HG02973 (cell line): ENCODE results near the gene R3HDML.
"Not testable (repeated sequence)": the region's sequence is repeated elsewhere in the genome, so short reads cannot be mapped to it uniquely, and the experiment has no call there.

ENCODE experiments used
- ATAC-seq: cut with Tn5 transposase; IDR thresholded peaks from one replicate; pipeline ENCODE4 v1.9.1; 2021; ENCODE audit warnings: moderate library complexity; ENCODE audit not compliant: unreplicated experiment

The R3HDML gene

GRCh38 chr20:44327748-44328147 lies 9.1 kb upstream of the R3HDML start:
- not testable (repeated sequence) for ATAC-seq

- no peak for ATAC-seq
Measured at GRCh38 chr20:44328428-44328827, 8.4 kb upstream of the R3HDML start.

GRCh38 chr20:44331201-44331600 lies 5.6 kb upstream of the R3HDML start:
- no peak for ATAC-seq

GRCh38 chr20:44334306-44334705 lies 2.5 kb upstream of the R3HDML start:
- ATAC-seq = no peak

- no peak for ATAC-seq
Measured at GRCh38 chr20:44334709-44335108, 2.1 kb upstream of the R3HDML start.

- ATAC-seq = no peak
Measured at GRCh38 chr20:44335675-44336074, 1.2 kb upstream of the R3HDML start.

- no peak for ATAC-seq
Measured at GRCh38 chr20:44336086-44336485, 757 bp upstream of the R3HDML start.

- no peak for ATAC-seq
Measured at GRCh38 chr20:44342248-44342647, 5.4 kb downstream of the R3HDML start.

- ATAC-seq = no peak
Measured at GRCh38 chr20:44343162-44343675, 6.4 kb downstream of the R3HDML start.

- ATAC-seq = no peak
Measured at GRCh38 chr20:44344723-44345122, 7.9 kb downstream of the R3HDML start.

- no peak for ATAC-seq
Measured at GRCh38 chr20:44345147-44345546, 8.3 kb downstream of the R3HDML start.

GRCh38 chr20:44345941-44346340 lies 9.1 kb downstream of the R3HDML start:
- ATAC-seq = not testable (repeated sequence)

GRCh38 chr20:44348168-44348659 lies 11.4 kb downstream of the R3HDML start:
- ATAC-seq = no peak

GRCh38 chr20:44349349-44349748 lies 12.5 kb downstream of the R3HDML start:
- ATAC-seq = no peak

GRCh38 chr20:44350567-44350966 lies 13.7 kb downstream of the R3HDML start:
- no peak for ATAC-seq

GRCh38 chr20:44354979-44355497 lies 18.2 kb downstream of the R3HDML start:
- no peak for ATAC-seq

- no peak for ATAC-seq
Measured at GRCh38 chr20:44355498-44356352, 18.9 kb downstream of the R3HDML start, which contains the start of gene HNF4A. Gene HNF4A, plus strand, starts transcription at chr20:44355699. Its CDS starts 106 bp downstream, at chr20:44355805.

- no peak for ATAC-seq
Measured at GRCh38 chr20:44356353-44356723, 19.5 kb downstream of the R3HDML start.

- ATAC-seq = no peak
Measured at GRCh38 chr20:44357020-44357419, 20.2 kb downstream of the R3HDML start.

GRCh38 chr20:44357555-44358125 lies 20.8 kb downstream of the R3HDML start:
- ATAC-seq = no peak

GRCh38 chr20:44358776-44359175 lies 21.9 kb downstream of the R3HDML start:
- ATAC-seq = no peak

GRCh38 chr20:44360221-44360620 lies 23.4 kb downstream of the R3HDML start:
- no peak for ATAC-seq
